Neutrophil (primary cell): ENCODE data around the gene SMIM29.

ENCODE experiments used
- H3K27ac ChIP-seq: fragments of 200-600 bp; sonication (generic); 2 replicates; pipeline ENCODE4 v1.5.1; 2016; ENCODE audit warnings: mild to moderate bottlenecking, moderate library complexity
- H3K27me3 ChIP-seq: fragments of 200-600 bp; sonication (generic); 2 replicates; pipeline ENCODE4 v1.6.0; 2016; ENCODE audit warnings: mild to moderate bottlenecking
- H3K36me3 ChIP-seq: fragments of 200-600 bp; sonication (generic); 2 replicates; pipeline ENCODE4 v1.5.1; 2017
- H3K4me1 ChIP-seq, 2 experiments: fragments of 200-600 bp in 1 of 2; sonication (generic) in 1 of 2; 1 replicate in 1 of 2; 2 replicates in 1 of 2; pipeline versions ENCODE4 v1.5.1 to v1.6.1; 2013 to 2016; ENCODE audit warnings: low read depth in 1 of 2, low read length in 1 of 2, mild to moderate bottlenecking in 1 of 2, moderate library complexity in 1 of 2; ENCODE audit not compliant: control insufficient read depth in 1 of 2, insufficient read depth in 1 of 2
- H3K4me3 ChIP-seq, 2 experiments: fragments of 200-600 bp in 1 of 2; sonication (generic) in 1 of 2; 1 replicate in 1 of 2; 2 replicates in 1 of 2; pipeline ENCODE4 v1.5.1; 2013 to 2016; ENCODE audit warnings: low read depth in 1 of 2, low read length in 1 of 2, mild to moderate bottlenecking in 1 of 2, moderate library complexity in 1 of 2
- H3K9me3 ChIP-seq: fragments of 200-600 bp; sonication (generic); 2 replicates; pipeline ENCODE4 v1.5.1; 2016
- CTCF ChIP-seq: fragments of 200-600 bp; sonication (generic); IDR thresholded peaks from 2 replicates; pipeline ENCODE4 v1.5.1; 2016; ENCODE audit warnings: antibody characterized with exemption

Gene SMIM29

GRCh38 chr6:34243131-34243771 lies 5.6 kb downstream of the SMIM29 start:
- TF ChIP-seq CTCF: no peak
- no peak overlapping the region for H3K27ac ChIP-seq
- no peaks in the 10 kb centered on the region for H3K9me3 ChIP-seq
- H3K4me3 ChIP-seq: no peak overlapping the region
- peaks cover 12 to 20% of the 10 kb centered on the region in 2 experiments for H3K4me1 ChIP-seq
- no peaks in the 10 kb centered on the region for H3K27me3 ChIP-seq
- peaks cover 14% of the 10 kb centered on the region for H3K36me3 ChIP-seq

- H3K27ac ChIP-seq: no peak overlapping the region
- H3K4me1 ChIP-seq: peaks cover 11 to 20% of the 10 kb centered on the region in 2 experiments
- H3K36me3 ChIP-seq: peaks cover 14% of the 10 kb centered on the region
Observed at GRCh38 chr6:34242252-34243130, 6.3 kb downstream of the SMIM29 start.

GRCh38 chr6:34241351-34242215 lies 7.2 kb downstream of the SMIM29 start:
- H3K27ac ChIP-seq: no peak overlapping the region
- no peak overlapping the region for H3K4me3 ChIP-seq
- H3K36me3 ChIP-seq: peaks cover 5% of the 10 kb centered on the region
- H3K4me1 ChIP-seq: peaks cover 10 to 19% of the 10 kb centered on the region in 2 experiments
- H3K27me3 ChIP-seq: peaks cover 5% of the 10 kb centered on the region
- TF ChIP-seq CTCF: no peak
- H3K9me3 ChIP-seq: no peaks in the 10 kb centered on the region

More at GRCh38 chr6:34242252-34243130, 6.3 kb downstream of the SMIM29 start:
- TF ChIP-seq CTCF: no peak
- Histone ChIP-seq H3K4me3 (no peak overlapping the region), H3K9me3 (no peaks in the 10 kb centered on the region), H3K27me3 (peaks cover 5% of the 10 kb centered on the region)

GRCh38 chr6:34240329-34241248 lies 8.2 kb downstream of the SMIM29 start:
- Histone ChIP-seq H3K27me3 (peaks cover 5% of the 10 kb centered on the region), H3K9me3 (no peaks in the 10 kb centered on the region), H3K27ac (no peak overlapping the region), H3K36me3 (no peaks in the 10 kb centered on the region), H3K4me3 (no peak overlapping the region), H3K4me1 (peaks cover 18 to 26% of the 10 kb centered on the region in 2 experiments)
- TF ChIP-seq CTCF: no peak
